NOMO-1 treated with DMSO at 0.1 percent for 48 hours (cell line): ENCODE results near the gene TTC9B.

Experiments
- DNase-seq: peaks from one replicate; lab custom pipeline; 2025; ENCODE audit not compliant: unreplicated experiment; lab: John Stamatoyannopoulos, UW

TTC9B gene

GRCh38 chr19:40249201-40249600, 31.0 kb upstream of the TTC9B start:
- DNase-seq, result no peak

GRCh38 chr19:40247735-40248262, 29.6 kb upstream of the TTC9B start:
- DNase-seq, result no peak

- DNase-seq, result no peak
These were observed 29.0 kb upstream of the TTC9B start for GRCh38 chr19:40247178-40247577.

- no peak for DNase-seq
These were observed 28.3 kb upstream of the TTC9B start for GRCh38 chr19:40246292-40247073.

GRCh38 chr19:40245506-40246128, 27.4 kb upstream of the TTC9B start:
- DNase-seq, result no peak

GRCh38 chr19:40244579-40245317, 26.6 kb upstream of the TTC9B start:
- no peak for DNase-seq

- no peak for DNase-seq
These were observed 25.0 kb upstream of the TTC9B start for GRCh38 chr19:40243181-40243580.

- no peak for DNase-seq
These were observed 24.3 kb upstream of the TTC9B start for GRCh38 chr19:40242480-40242879.

- no peak for DNase-seq
These were observed 23.7 kb upstream of the TTC9B start for GRCh38 chr19:40241809-40242384.

GRCh38 chr19:40241125-40241808, 23.1 kb upstream of the TTC9B start:
- no peak for DNase-seq

- DNase-seq, result no peak
These were observed 22.1 kb upstream of the TTC9B start for GRCh38 chr19:40240332-40240731.

- DNase-seq, result no peak
These were observed 21.4 kb upstream of the TTC9B start for GRCh38 chr19:40239415-40240226.

GRCh38 chr19:40238775-40239174, 20.6 kb upstream of the TTC9B start:
- DNase-seq, result no peak

GRCh38 chr19:40237791-40238190, 19.6 kb upstream of the TTC9B start:
- DNase-seq, result no peak

- DNase-seq, result no peak
These were observed 18.2 kb upstream of the TTC9B start for GRCh38 chr19:40236366-40236765.

GRCh38 chr19:40236026-40236355, 17.8 kb upstream of the TTC9B start:
- no peak for DNase-seq

- no peak for DNase-seq
These were observed 17.2 kb upstream of the TTC9B start for GRCh38 chr19:40235238-40236025.

GRCh38 chr19:40234429-40235237, 16.4 kb upstream of the TTC9B start:
- DNase-seq, result no peak
